GM19452 (cell line): ENCODE data around the gene PCDH1.
"Not testable (repeated sequence)": the region's sequence is repeated elsewhere in the genome, so short reads cannot be mapped to it uniquely, and the experiment has no call there.

Experiments used
- ATAC-seq: cut with Tn5 transposase; IDR thresholded peaks from one replicate; pipeline ENCODE4 v1.9.1; 2021; ENCODE audit not compliant: unreplicated experiment

The PCDH1 gene

DNA sequence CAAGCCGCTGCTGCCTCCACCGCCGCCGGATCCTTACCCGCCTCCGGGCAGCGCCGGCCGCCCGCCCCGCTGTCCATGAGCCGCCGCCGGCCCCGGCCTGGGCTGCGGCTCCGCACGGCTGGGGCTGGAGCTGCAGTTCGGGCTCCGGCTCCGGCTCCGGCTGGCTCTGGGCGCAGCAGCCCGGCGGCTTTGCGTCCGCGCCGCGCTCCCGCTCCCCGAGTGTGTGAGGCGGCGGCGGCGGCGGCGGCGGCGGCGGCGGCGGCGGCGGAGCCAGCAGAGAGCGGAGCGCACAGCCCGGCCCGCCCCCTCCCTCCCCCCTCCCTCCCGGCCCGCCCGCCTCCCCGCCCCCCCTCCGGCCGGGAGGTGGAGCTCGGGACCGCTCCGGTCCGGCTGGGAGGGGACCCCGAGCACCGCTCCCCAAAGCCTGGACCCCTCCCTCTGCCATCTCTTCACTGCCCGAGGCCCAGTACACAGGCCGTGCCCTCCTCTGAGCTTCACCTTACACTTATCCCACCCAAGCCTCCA lies at the start of gene PCDH1:
TSS of gene PCDH1 (minus strand) at position 225 of the 525 bp plus-strand sequence. CDS start at position 77, 148 bp downstream.
- no peak for ATAC-seq

DNA sequence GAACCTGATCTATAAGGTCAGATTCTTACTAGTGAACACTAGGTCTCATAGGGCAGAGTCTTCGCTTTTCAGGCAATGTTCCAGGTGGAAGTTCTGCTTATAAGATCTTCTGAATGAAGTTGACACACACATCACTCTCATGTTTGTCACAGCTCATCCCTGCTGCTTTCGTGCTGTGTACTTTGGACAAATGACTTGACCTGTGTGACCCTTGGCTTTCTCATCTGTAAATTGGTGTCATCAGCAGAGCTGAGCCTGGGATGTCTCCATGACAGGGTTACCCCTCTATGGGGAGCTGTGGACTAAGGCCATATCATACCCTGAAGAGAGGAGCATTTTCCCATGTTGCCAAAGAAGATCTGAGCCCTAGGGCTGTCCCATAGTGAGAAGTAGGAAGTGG lies 48.2 kb upstream of the PCDH1 start:
- no peak for ATAC-seq

DNA sequence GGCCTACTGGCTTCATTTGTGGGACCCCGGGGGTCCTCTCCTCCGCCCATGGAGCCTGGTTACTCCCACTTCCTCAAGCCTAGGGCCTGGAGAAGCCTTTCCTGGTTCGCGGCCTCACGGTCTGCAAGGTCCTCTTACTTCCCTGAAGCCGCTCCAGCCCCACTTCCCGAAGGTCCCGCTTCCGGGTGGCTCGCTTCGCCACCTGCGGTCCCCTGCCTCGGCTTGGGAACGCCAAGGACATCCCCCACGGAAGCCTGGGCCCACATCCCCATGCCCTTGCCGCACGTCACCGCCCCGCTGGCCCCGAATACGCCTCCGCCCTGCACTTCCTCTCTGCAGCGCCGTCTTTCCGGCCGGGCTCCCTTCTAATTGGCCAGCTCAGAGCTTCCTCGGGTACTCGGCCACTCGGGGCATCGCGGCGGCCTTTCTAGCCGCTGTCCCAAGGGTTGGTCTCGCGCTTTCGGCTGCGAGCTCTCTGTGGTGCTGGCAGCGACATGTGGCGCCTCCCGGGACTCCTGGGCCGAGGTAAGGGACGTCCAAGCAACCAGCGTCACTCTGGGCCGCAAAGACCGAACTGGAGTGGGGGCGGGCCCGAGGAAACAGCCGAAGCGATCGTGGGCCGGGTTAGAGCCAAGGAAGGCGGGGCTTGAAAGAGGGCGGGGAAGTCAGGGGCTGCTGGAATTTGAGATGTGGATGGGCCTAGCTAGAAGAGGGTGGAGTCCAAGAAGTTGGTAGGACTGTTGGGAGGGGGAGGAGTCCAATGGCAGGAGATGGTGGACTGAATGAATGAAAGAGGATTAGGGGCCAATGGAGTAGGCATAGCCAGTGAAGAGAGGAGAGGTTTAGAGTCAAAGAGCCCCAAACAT lies 45.5 kb upstream of the PCDH1 start, which contains the start of gene DELE1:
TSS of gene DELE1 (plus strand) at position 424 of the 866 bp plus-strand sequence. CDS start at position 495, 71 bp downstream.
- peak; percentile 96 for ATAC-seq

DNA sequence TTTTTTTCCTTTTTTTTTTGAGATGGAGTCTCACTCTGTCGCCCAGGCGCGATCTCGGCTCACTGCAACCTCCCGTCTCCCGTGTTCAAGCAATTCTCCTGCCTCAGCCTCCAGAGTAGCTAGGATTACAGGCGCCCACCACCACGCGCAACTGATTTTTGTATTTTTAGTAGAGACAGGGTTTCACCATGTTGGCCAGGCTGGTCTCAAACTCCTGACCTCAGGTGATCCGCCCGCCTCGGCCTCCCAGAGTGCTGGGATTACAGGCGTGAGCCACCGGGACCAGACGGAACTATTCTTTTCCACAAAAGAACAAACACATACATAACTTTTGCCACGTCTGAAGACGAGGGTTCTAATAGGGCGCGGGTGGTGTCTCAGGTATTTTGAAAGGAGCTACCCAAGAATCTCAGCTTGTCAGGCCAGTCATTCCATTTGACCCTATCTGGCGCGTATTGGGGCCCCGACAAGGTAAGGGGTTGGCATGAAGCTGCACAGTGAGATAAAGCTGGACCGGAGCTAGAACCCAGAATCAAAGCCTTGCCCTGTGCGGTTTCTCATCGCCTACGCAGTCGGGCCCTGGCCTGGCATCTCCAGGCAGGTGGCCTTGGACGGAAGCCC lies 44.7 kb upstream of the PCDH1 start:
- not testable (repeated sequence) for ATAC-seq

DNA sequence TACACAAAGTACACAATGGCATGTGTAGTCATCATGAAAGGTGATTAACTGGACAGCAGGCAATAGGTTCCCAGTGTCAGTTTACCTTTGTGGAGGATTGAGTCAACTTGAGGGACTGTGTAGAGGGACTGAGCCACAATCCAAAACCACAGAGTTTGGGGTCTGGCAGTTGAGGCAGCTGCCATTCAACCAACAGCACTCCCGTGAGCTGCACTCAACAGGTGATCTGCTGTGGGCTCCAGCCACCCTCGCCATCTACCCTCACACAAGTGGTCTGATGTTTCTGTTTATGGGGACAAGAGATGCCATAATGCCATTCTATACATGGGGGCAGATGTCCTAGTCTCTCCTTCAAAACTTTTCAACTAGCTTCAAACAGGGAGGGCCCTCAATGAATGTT lies 42.6 kb upstream of the PCDH1 start:
- no peak for ATAC-seq

DNA sequence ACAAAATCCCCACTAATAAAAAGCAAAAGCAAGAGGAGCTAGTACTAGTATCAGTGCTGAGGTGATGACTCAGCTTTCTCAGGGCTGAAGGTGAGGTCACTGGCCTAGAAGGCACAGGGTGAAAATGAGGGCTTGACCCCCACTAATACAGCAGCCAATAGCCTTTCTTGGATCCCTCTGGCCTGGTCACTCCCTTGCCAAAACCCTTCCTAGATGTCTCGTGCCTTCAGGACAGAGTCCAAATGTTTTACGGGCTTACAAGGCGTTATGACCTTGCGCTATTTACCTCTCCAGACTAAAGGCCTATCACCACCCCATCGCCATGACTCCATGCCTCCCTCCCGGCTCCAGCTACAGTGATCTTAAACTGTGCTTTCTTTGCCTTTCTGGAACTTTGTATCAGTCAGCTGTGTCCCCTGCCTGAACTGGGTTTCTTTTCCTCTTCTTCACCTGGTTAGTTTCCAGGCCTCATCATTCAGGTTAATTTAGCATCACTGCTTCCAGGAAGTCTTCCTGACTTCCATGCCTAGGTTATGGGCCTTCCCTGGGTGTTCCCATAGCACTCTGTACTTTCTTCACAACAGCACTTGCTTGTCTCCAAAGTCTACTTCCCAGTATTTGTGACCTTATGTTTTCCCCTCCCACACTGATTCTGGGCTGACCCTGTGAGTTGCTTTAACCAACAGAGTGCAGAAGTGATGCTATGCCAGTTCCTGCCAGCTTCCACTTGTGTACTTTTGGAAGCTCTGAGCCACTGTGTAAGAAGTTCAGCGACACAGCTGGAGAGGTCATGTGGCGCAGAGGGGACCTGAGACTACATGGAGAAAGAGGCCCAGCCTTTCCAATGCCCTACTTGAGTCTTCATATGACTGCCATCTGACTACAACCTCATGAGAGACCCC lies 41.3 kb upstream of the PCDH1 start:
- no peak for ATAC-seq

DNA sequence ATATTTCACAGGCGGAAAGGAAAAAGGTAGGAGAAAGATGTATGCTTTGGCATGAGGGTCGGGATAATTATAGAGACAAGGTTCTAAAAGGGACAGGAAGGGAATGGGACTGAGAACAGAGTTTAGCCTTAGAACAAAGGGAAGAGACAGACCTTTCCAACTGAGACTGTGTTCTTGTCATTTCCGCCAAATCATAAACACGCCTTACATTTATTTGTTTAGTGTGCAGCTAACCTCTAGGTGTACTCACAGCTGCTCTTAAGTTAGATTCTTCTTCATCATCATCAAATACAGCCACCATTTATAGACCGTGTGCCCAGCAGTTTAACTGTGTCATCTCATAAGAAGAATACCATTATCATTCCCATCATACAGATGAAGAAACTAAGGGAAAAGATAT lies 39.5 kb upstream of the PCDH1 start:
- no peak for ATAC-seq

DNA sequence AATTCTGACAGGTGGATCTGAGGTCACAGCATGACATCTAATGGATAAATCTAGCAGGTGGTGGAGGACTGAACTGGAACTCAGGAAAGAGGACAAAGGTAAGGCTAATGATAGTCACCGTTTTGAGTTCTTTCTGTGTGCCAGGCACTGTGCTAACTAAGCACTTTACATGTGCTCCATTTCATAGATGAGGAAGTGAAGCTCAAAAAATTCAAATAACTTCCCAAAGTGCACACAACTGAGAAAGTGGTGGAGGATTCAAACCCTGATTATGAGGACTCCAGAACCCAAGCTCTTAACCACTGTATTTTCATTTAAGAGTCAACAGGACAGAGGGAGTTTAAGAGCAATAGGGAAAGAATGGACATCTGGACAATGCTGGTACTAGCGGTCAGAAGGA lies 38.3 kb upstream of the PCDH1 start:
- ATAC-seq: no peak

DNA sequence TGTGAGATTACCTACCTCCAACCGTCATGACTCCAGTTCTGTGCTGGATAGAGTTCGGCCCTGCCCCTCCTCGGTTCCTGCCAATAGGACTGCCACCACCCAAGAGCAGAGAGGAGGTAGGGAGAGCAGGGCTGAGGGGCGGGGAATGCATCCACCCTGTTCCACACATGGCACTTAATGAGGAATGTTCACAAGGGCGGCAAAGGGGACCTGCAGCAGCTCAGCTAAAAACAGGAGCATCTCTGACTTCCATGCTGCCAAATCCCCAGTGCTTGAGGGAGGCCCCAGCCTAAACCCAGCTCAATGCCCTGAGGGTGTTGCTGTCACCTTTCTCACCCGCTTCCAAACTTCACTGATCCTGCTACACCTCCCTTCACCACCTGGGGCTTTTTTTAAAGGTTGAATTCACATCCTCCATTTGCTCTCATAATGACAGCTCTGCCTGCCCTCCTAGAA lies 37.7 kb upstream of the PCDH1 start:
- ATAC-seq: no peak

DNA sequence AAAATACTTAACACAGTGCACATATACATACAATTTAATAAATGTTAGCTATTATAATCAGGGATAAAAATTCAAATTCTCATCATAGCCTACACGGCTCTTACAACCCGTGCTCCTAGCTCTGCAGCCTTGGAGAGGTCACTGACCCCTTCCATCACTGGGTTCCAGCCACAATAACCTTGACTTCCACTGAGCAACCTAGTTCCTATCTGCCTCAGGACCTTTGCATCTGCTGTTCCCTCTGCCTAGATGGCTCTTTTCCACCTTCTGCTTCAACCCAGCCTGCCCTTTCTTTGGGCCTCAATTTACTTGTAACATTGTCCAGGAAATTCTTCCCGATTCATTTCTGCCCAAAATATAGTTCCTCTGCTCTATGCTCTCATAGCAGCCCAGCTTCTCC lies 36.6 kb upstream of the PCDH1 start:
- no peak for ATAC-seq

DNA sequence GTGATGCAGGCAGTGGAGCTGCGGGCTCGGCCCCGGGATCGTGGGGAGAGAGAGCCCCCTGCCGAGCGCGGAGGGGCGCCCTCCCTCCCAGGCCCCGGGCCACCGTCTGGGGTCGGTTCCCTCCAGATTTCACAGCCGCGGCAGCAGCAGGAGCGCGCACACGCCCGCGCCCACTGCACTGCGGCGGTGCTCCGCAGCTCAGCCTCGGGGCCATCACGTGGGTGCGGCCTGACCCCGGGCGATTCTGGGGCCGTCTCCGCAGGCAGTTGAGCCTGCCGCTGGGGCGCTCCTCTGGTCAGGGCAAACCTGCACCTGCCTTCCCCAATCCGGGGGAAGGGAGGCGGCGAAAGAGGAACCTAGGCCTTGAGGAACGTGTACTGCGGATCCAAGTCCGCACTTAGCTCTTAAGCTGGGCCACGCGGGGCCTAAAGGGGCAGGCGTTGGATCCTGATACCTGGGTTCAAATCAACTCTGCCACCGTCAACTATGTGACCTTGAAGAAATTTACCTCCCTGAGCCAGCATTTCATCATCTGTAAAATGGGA lies 36.1 kb upstream of the PCDH1 start:
- no peak for ATAC-seq

DNA sequence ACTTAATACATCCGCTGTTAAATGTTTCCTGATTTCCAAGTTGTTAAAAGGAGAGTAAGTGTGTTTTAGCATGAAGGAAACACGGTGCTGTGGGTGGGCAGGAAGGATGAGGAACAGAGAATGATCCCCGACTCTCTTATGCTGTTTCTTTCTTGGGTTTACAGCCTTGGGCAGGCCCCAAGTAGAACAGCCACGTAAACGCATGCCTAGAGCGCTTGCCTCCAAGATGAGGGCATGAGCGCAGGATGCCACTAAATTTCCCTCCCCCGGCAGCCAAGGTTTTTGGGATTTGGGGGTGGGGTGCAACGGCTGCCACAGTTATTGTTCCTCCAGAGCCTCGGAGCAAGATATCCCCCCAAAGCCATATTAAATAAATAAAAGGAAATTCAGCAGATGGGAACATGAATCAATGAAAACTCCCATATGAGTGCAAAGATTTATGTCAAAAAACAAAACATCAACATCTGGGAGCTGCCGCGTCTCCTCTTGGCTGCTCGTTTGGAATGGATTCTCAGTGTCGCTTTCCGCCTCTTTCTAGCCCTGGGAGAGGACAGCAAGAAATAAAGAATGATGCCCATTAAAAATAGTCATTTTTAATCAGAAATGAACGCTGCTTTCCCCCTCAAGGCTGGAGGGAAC lies 35.5 kb upstream of the PCDH1 start:
- ATAC-seq: no peak

DNA sequence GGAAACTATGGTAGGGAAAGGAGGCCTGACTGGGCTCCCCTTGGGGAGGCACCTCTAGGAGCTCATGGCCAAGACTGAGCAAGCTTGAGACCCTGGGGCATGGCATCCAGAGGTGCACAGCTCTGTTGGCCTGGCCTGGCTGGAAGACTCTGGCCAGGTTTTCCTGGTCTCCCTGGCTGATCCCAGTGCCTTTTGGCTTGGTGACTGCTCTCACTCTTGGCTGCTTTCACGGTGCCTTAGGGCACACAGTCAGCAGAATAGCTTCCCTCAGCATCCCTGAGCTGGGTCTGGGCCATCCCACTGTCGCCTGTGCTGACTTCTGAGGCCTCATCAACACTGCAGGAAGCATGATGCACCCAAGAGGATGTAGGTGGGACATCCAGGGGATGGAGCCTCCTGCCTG lies 32.1 kb upstream of the PCDH1 start:
- no peak for ATAC-seq

DNA sequence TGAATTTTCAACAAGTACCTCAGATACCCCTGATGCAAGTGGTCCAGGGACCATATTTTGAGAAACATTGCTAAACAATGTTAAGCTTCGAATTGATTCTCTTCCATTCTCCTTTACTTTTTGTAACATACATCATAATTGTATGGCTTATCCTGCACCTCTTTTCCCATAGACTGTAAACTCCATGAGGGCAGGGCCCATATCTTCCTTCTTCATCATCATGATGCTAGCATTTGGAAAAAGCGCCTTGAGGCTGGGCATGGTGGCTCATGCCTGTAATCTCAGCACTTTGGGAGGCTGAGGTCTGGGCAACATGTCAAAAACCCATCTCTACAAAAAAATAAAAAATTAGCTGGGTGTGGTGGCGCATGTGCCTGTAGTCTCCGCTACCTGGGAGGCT lies 31.0 kb upstream of the PCDH1 start:
- ATAC-seq: no peak

DNA sequence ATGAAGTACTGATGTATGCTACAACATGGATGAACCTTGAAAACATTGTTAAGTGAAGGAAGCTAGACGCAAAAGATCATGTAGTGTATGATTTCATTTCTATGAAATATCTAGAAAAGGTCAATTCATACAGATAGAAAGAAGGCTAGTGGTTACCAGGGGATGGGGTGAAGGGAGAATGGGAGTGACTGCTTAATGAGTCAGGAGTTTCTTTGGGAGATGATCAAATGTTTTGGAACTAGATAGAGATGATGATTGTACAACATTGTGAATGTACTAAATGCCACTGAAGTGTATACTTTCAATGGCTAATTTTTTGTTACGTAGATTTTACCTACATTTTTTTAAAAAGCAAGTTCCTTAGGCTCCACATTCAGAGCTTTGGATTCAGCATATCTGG lies 30.6 kb upstream of the PCDH1 start:
- ATAC-seq: no peak

DNA sequence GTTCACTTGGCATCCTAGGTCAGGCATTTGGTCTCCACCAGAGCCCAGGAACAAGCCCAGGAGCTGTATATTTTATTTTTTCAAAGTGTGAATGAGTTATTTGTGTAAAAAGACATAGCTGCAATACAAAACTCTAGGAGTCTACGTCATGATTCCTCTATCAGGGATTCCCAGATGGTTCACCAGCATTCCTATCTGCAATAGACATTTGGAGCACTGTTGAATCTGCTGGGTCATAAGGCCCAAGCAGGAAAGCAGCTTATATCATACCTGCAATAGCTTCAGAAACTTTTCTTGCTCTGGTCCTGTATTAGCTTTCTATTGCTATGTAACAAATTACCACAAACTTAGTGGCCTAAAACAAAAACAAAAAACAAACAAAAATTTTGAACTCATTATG lies 28.8 kb upstream of the PCDH1 start:
- no peak for ATAC-seq

DNA sequence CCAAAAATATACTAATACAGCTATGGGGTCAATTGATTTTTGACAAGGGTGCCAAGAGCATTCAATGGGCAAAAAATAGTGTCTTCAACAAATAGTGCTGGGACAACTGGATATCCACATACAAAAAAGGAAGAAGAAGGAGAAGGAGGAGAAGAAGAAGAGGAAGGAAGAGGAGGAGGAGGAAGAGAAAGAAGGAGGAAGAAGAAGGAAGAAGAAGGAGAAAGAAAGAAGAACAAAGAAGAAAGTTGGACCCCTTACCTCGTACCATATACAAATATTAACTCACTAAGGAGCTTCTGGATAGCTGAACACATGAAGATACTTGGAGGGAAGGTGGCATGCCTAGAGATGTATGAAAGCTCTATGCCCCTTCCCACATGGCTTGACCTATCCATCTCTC lies 28.3 kb upstream of the PCDH1 start:
- ATAC-seq: no peak

DNA sequence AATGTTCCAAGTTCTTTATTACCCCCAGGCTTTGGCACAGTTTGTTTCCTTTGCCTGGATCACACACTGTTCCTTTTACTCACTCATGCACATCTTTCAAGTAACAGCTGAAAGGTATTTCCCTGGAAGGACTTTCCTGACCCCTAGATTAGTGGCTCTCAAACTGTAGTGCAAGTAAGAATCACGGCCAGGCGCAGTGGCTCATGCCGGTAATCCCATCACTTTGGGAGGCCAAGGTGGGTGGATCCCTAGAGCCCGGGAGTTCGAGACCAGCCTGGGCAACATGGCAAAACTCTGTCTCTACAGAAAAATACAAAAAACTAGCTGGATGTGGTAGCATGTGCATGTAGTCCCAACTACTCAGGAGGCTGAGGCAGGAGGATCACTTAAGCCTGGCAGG lies 26.3 kb upstream of the PCDH1 start:
- ATAC-seq: no peak

DNA sequence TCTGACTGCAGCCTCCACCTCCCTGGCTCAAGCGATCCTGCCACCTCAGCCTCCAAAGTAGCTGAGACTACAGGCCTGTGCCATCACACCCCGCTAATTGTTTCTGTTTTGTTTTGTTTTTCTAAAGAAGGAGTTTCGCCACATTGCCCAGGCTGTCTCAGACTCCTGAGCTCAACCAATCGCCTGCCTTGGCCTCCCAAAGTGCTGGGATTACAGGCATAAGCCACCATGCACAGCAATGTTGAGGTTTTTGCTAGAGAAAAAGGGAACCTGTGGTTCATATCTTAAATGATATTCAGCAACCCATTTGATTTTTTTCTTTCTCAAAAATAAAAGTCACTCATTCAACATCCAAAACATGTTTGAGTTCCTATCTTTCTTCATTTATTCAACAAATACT lies 25.1 kb upstream of the PCDH1 start:
- ATAC-seq: no peak
